ENCODE results near the gene COL9A1. TPM values are rescaled to one million over a fixed set of nuclear protein-coding genes. Genes with fewer than 3 reads are reported as not detected.

Gene COL9A1
- total RNA-seq, 1 donor from 2014 or later: not detected

- intact Hi-C loops (cut with micrococcal nuclease): no loop called here
Observed at GRCh38 chr6:70234561-70235236, 68.2 kb downstream of the COL9A1 start.

- intact Hi-C loops (cut with micrococcal nuclease): no loop called here
Observed at GRCh38 chr6:70231311-70231710, 71.6 kb downstream of the COL9A1 start.

- intact Hi-C loops (cut with micrococcal nuclease): no loop called here
Observed at GRCh38 chr6:70225055-70225454, 77.8 kb downstream of the COL9A1 start.

GRCh38 chr6:70222439-70222749, 80.5 kb downstream of the COL9A1 start:
- intact Hi-C loops (cut with micrococcal nuclease): no loop called here

- intact Hi-C loops (cut with micrococcal nuclease): loop anchor here (1.0 to 2.0 kb wide), 6 partner anchors 89 to 791 kb away; no protein-coding TSS in a partner anchor
Observed at GRCh38 chr6:70221715-70222438, 81.0 kb downstream of the COL9A1 start.

GRCh38 chr6:70221025-70221714, 81.7 kb downstream of the COL9A1 start:
- intact Hi-C loops (cut with micrococcal nuclease): loop anchor here (1.0 to 2.0 kb wide), 6 partner anchors 90 to 792 kb away; no protein-coding TSS in a partner anchor

- intact Hi-C loops (cut with micrococcal nuclease): loop anchor here (2.0 kb wide), 4 partner anchors 91 to 793 kb away; no protein-coding TSS in a partner anchor
Observed at GRCh38 chr6:70219943-70220613, 82.8 kb downstream of the COL9A1 start.

- intact Hi-C loops (cut with micrococcal nuclease): no loop called here
Observed at GRCh38 chr6:70216767-70217166, 86.1 kb downstream of the COL9A1 start.

- intact Hi-C loops (cut with micrococcal nuclease): no loop called here
Observed at GRCh38 chr6:70215460-70216108, 87.3 kb downstream of the COL9A1 start.

GRCh38 chr6:70210462-70210861, 92.4 kb downstream of the COL9A1 start:
- intact Hi-C loops (cut with micrococcal nuclease): no loop called here

GRCh38 chr6:70208235-70208790, 94.6 kb downstream of the COL9A1 start:
- intact Hi-C loops (cut with micrococcal nuclease): no loop called here

- intact Hi-C loops (cut with micrococcal nuclease): no loop called here
Observed at GRCh38 chr6:70198785-70199184, 104.1 kb downstream of the COL9A1 start.

- intact Hi-C loops (cut with micrococcal nuclease): no loop called here
Observed at GRCh38 chr6:70196531-70196930, 106.4 kb downstream of the COL9A1 start.

GRCh38 chr6:70194421-70194820, 108.5 kb downstream of the COL9A1 start:
- intact Hi-C loops (cut with micrococcal nuclease): no loop called here

- intact Hi-C loops (cut with micrococcal nuclease): no loop called here
Observed at GRCh38 chr6:70188202-70188601, 114.7 kb downstream of the COL9A1 start.

GRCh38 chr6:70186461-70186860, 116.4 kb downstream of the COL9A1 start:
- intact Hi-C loops (cut with micrococcal nuclease): no loop called here

- intact Hi-C loops (cut with micrococcal nuclease): no loop called here
Observed at GRCh38 chr6:70184723-70185122, 118.2 kb downstream of the COL9A1 start.

GRCh38 chr6:70183538-70183937, 119.3 kb downstream of the COL9A1 start:
- intact Hi-C loops (cut with micrococcal nuclease): no loop called here

- intact Hi-C loops (cut with micrococcal nuclease): no loop called here
Observed at GRCh38 chr6:70180901-70181599, 121.8 kb downstream of the COL9A1 start.

- intact Hi-C loops (cut with micrococcal nuclease): no loop called here
Observed at GRCh38 chr6:70180183-70180900, 122.5 kb downstream of the COL9A1 start.

All from T-helper 1 cell treated with Interleukin-12 subunit alpha and Interleukin-12 subunit beta and Interleukin-4 antibody, amounts not matched to agents 30 ng/mL and 1 ng/mL, for 36 hours (primary cell).